Neuronal stem cell (in vitro differentiated cells): ENCODE measurements around the gene CTXND1.

Source experiments
- DNase-seq: peaks from one replicate; pipeline ENCODE4 v3.0.0-alpha.2; 2013; ENCODE audit warnings: low spot score
- H2AFZ ChIP-seq: one replicate; pipeline ENCODE4 v1.6.1; 2013; ENCODE audit warnings: mild to moderate bottlenecking, low read length, inconsistent platforms
- H2AK5ac ChIP-seq: 2 replicates; pipeline ENCODE4 v1.6.1; 2013; ENCODE audit warnings: low read depth, mild to moderate bottlenecking, inconsistent platforms, low read length, moderate library complexity, mixed read lengths
- H2BK120ac ChIP-seq: 2 replicates; pipeline ENCODE4 v1.6.1; 2013; ENCODE audit warnings: low read depth, mild to moderate bottlenecking, inconsistent platforms, low read length, moderate library complexity, mixed read lengths
- H2BK12ac ChIP-seq: one replicate; pipeline ENCODE4 v1.6.1; 2013; ENCODE audit warnings: low read length, inconsistent platforms
- H2BK15ac ChIP-seq: 2 replicates; pipeline ENCODE4 v1.6.1; 2013; ENCODE audit warnings: mild to moderate bottlenecking, low read length, inconsistent platforms, mixed read lengths
- H2BK5ac ChIP-seq: one replicate; pipeline ENCODE4 v1.6.1; 2013; ENCODE audit warnings: inconsistent platforms, mild to moderate bottlenecking, low read length, moderate library complexity
- H3K14ac ChIP-seq: one replicate; pipeline ENCODE4 v1.6.1; 2013; ENCODE audit warnings: low read length, inconsistent platforms
- H3K18ac ChIP-seq: 2 replicates; pipeline ENCODE4 v1.6.1; 2013; ENCODE audit warnings: low read length, inconsistent platforms
- H3K23ac ChIP-seq: 2 replicates; pipeline ENCODE4 v1.6.1; 2013; ENCODE audit warnings: low read depth, mild to moderate bottlenecking, mixed read lengths, low read length, inconsistent platforms; ENCODE audit not compliant: poor library complexity
- H3K27ac ChIP-seq: replicated peaks from 3 replicates; pipeline ENCODE4 v1.5.1; 2013; ENCODE audit warnings: low read length, inconsistent platforms
- H3K27me3 ChIP-seq, 3 experiments: 2 replicates each; pipeline ENCODE4 v1.6.1; 2013; ENCODE audit warnings: low read length in 3 of 3, mild to moderate bottlenecking in 2 of 3, inconsistent platforms in 1 of 3, low read depth in 1 of 3, mixed read lengths in 1 of 3, moderate library complexity in 1 of 3; ENCODE audit not compliant: control insufficient read depth in 3 of 3, insufficient read depth in 3 of 3
- H3K36me3 ChIP-seq, 2 donors: replicated peaks in 1 of 2; 2 replicates each; pipeline ENCODE4 v1.6.1; 2013; ENCODE audit warnings: low read length in 2 of 2; ENCODE audit not compliant: control insufficient read depth in 2 of 2, insufficient read depth in 2 of 2
- H3K4ac ChIP-seq: 2 replicates; pipeline ENCODE4 v1.6.1; 2013; ENCODE audit warnings: inconsistent platforms, mild to moderate bottlenecking, low read length, moderate library complexity
- H3K4me1 ChIP-seq, 2 donors: 1 replicate in 1 of 2; 2 replicates in 1 of 2; pipeline ENCODE4 v1.6.1; 2013; ENCODE audit warnings: low read length in 2 of 2, low read depth in 1 of 2; ENCODE audit not compliant: control insufficient read depth in 2 of 2, insufficient read depth in 1 of 2
- H3K4me2 ChIP-seq: one replicate; pipeline ENCODE4 v1.6.1; 2013; ENCODE audit warnings: mild to moderate bottlenecking, low read length, inconsistent platforms; ENCODE audit not compliant: insufficient read depth, poor library complexity, severe bottlenecking
- H3K4me3 ChIP-seq, 2 donors: 2 replicates each; pipeline ENCODE4 v1.5.1; 2013; ENCODE audit warnings: low read length in 2 of 2, mild to moderate bottlenecking in 2 of 2, inconsistent platforms in 1 of 2, moderate library complexity in 1 of 2
- H3K79me1 ChIP-seq: one replicate; pipeline ENCODE4 v1.6.1; 2013; ENCODE audit warnings: low read depth, mild to moderate bottlenecking, inconsistent platforms, low read length, moderate library complexity
- H3K9ac ChIP-seq: one replicate; pipeline ENCODE4 v1.6.1; 2013; ENCODE audit warnings: mild to moderate bottlenecking, low read depth, low read length, inconsistent platforms; ENCODE audit not compliant: poor library complexity
- H3K9me3 ChIP-seq, 2 donors: replicated peaks in 1 of 2; 2 replicates each; pipeline versions ENCODE3 to v1.6.1; 2013; ENCODE audit warnings: low read length in 2 of 2, mild to moderate bottlenecking in 2 of 2, inconsistent platforms in 1 of 2, low read depth in 1 of 2, mixed read lengths in 1 of 2, moderate library complexity in 1 of 2; ENCODE audit not compliant: control insufficient read depth in 2 of 2, insufficient read depth in 1 of 2
- H4K8ac ChIP-seq: one replicate; pipeline ENCODE4 v1.6.1; 2013; ENCODE audit warnings: low read depth, mild to moderate bottlenecking, inconsistent platforms, low read length, moderate library complexity
- H4K91ac ChIP-seq: one replicate; pipeline ENCODE4 v1.6.1; 2013; ENCODE audit warnings: low read length, low read depth, mild to moderate bottlenecking, inconsistent platforms; ENCODE audit not compliant: poor library complexity
- WGBS, 2 donors: extraction: QIAGEN DNeasy Blood & Tissue Kit; methylation state at CpG; one replicate each; pipeline ENCODE4 v1.1.7; 2013; ENCODE audit warnings: missing lambda C conversion rate in 2 of 2, mixed read lengths in 1 of 2; ENCODE audit not compliant: insufficient read length in 2 of 2, insufficient replicate concordance in 1 of 2; ENCODE audit errors: extremely low coverage in 2 of 2; 5-methylcytosine and 5-hydroxymethylcytosine counted together

Gene CTXND1

DNA sequence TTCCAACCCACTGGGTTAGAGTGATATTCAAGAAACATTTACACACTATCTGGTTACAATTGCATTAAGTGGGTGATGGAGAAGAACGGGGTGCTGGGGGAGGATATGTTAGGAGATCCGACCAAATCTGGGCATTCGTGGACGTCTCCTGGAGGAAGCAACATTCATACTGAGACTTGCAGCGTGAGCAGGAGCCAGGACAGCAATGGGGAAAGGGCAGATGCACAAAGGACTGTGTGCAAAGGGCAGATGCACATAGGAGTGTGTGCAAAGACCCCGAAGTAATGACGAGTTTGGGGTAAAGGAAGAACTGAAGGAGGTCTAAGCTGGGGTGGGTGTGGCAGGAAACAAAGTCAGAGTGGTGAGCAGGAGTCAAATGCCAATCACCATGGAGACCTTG is 16.1 kb upstream of the CTXND1 start:
- no peak overlapping the region for H4K8ac ChIP-seq
- H3K36me3 ChIP-seq = no peaks in the 10 kb centered on the region
- no peak overlapping the region for H3K23ac ChIP-seq
- no peak overlapping the region for H3K9ac ChIP-seq
- no peak overlapping the region for H2BK120ac ChIP-seq
- no peak overlapping the region for H3K27ac ChIP-seq
- H3K14ac ChIP-seq = no peak overlapping the region
- H3K4me3 ChIP-seq = no peak overlapping the region
- no peak for DNase-seq
- H3K18ac ChIP-seq = no peak overlapping the region
- WGBS, 2 donors = no CpG with 5 or more reads among the region's 7 CpGs
- H2AFZ ChIP-seq = no peak overlapping the region
- H2BK12ac ChIP-seq = no peak overlapping the region
- no peak overlapping the region for H2BK15ac ChIP-seq
- peaks cover 0 to 9% (median 0%) of the 10 kb centered on the region in 3 experiments for H3K27me3 ChIP-seq
- H3K9me3 ChIP-seq = no peaks in the 10 kb centered on the region
- no peak overlapping the region for H3K4ac ChIP-seq
- no peak overlapping the region for H4K91ac ChIP-seq
- no peak overlapping the region for H2BK5ac ChIP-seq
- no peaks in the 10 kb centered on the region for H3K4me1 ChIP-seq
- H2AK5ac ChIP-seq = no peak overlapping the region
- H3K79me1 ChIP-seq = no peaks in the 10 kb centered on the region
- H3K4me2 ChIP-seq = no peak overlapping the region

DNA sequence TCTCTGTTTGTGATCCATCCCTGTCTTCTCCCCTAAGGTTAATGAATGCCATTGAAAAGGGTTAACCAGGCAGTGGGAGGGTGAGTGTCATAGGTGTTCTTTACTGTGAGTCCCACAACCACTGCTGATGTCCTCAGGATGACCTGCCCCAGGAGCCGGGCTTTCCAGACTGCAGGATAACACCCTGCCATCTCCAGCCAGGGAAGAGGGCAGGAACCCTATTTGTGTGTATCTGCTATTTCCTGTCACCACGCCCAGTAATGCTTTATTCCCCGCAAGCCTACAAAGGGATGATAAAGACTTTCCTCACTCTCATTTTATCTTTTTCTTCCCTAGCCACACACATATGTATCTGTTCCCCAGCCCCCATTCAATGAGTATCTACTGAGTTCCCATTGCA is 15.6 kb upstream of the CTXND1 start:
- Histone ChIP-seq H2AK5ac (no peak overlapping the region), H3K18ac (no peak overlapping the region), H3K27me3 (peaks cover 0 to 6% (median 0%) of the 10 kb centered on the region in 3 experiments), H2BK120ac (no peak overlapping the region), H2BK5ac (no peak overlapping the region), H3K4me1 (no peaks in the 10 kb centered on the region), H2AFZ (no peak overlapping the region), H3K4me2 (no peak overlapping the region), H2BK12ac (no peak overlapping the region), H4K91ac (no peak overlapping the region), H3K4ac (no peak overlapping the region), H4K8ac (no peak overlapping the region), H3K9me3 (no peaks in the 10 kb centered on the region), H3K14ac (no peak overlapping the region), H3K9ac (no peak overlapping the region), H2BK15ac (no peak overlapping the region), H3K23ac (no peak overlapping the region), H3K27ac (no peak overlapping the region), H3K4me3 (no peak overlapping the region), H3K79me1 (no peaks in the 10 kb centered on the region), H3K36me3 (no peaks in the 10 kb centered on the region)
- no CpG with 5 or more reads among the region's 3 CpGs for WGBS, 2 donors
- no peak for DNase-seq

DNA sequence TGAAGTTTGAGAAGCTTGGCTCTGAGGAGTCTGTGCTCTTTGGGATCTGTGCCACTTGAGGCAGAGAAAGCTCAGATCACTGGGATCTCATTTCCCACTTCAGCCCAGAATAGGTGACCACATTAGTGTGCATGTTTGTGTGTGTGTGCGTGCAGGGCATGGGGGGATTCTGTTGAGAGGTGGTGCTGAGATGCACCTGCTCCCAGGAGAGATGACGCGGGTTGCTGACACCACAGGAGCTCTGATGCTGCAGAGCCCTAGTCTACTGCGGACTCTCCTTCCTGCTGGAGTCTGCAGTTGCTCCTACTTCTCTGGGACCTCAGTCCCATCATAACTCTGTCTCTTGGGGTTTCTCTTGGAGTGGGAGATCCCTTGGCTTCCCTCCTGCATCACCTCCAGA is 14.7 kb upstream of the CTXND1 start:
- H3K27me3 ChIP-seq = peaks cover 0 to 6% (median 0%) of the 10 kb centered on the region in 3 experiments

DNA sequence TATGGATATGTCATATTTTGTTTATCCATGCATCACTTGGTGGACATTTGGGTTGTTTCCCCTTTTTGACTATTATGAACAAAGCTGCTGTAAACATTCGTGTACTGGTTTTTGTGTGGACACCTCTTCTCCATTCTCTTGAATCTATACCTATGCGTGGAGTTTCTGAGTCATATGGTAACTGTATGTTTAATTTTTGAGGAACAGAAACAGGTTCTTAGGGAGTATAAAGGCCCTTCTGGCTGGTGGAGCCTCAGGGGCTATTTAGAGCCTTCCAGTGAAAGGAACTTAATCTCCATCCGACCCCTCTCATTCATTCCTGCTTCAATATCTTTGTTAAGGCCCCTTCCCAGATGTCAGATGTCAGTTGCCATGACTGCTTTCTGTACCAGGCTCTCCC is 14.1 kb upstream of the CTXND1 start:
- no peak overlapping the region for H2BK5ac ChIP-seq
- no peak overlapping the region for H3K14ac ChIP-seq
- WGBS, 2 donors = no CpG with 5 or more reads among the region's 3 CpGs
- H3K27me3 ChIP-seq = peaks cover 0 to 6% (median 0%) of the 10 kb centered on the region in 3 experiments
- H2BK15ac ChIP-seq = no peak overlapping the region
- no peaks in the 10 kb centered on the region for H3K79me1 ChIP-seq
- no peak overlapping the region for H2AFZ ChIP-seq
- H2BK120ac ChIP-seq = no peak overlapping the region
- H2BK12ac ChIP-seq = no peak overlapping the region
- H3K18ac ChIP-seq = no peak overlapping the region
- no peaks in the 10 kb centered on the region for H3K36me3 ChIP-seq
- H3K4me1 ChIP-seq = no peaks in the 10 kb centered on the region
- no peaks in the 10 kb centered on the region for H3K9me3 ChIP-seq
- H3K27ac ChIP-seq = no peak overlapping the region
- no peak overlapping the region for H3K23ac ChIP-seq
- H4K8ac ChIP-seq = no peak overlapping the region
- no peak overlapping the region for H2AK5ac ChIP-seq
- no peak for DNase-seq
- H3K4ac ChIP-seq = no peak overlapping the region
- no peak overlapping the region for H3K4me3 ChIP-seq
- no peak overlapping the region for H3K4me2 ChIP-seq
- no peak overlapping the region for H4K91ac ChIP-seq
- H3K9ac ChIP-seq = no peak overlapping the region

More for the DNA sequence above, 14.7 kb upstream of the CTXND1 start:
- no peak overlapping the region for H2AK5ac ChIP-seq
- no CpG with 5 or more reads among the region's 4 CpGs for WGBS, 2 donors
- H3K4me3 ChIP-seq = no peak overlapping the region
- H3K18ac ChIP-seq = no peak overlapping the region
- no peak overlapping the region for H2BK120ac ChIP-seq
- H3K4me2 ChIP-seq = no peak overlapping the region
- no peak overlapping the region for H2AFZ ChIP-seq
- no peak overlapping the region for H2BK5ac ChIP-seq
- no peak overlapping the region for H2BK12ac ChIP-seq
- H4K8ac ChIP-seq = no peak overlapping the region
- no peak overlapping the region for H3K9ac ChIP-seq
- no peaks in the 10 kb centered on the region for H3K79me1 ChIP-seq
- H4K91ac ChIP-seq = no peak overlapping the region
- H3K4me1 ChIP-seq = no peaks in the 10 kb centered on the region
- no peak overlapping the region for H3K4ac ChIP-seq
- no peak overlapping the region for H3K27ac ChIP-seq
- no peak overlapping the region for H2BK15ac ChIP-seq
- H3K36me3 ChIP-seq = no peaks in the 10 kb centered on the region
- no peak for DNase-seq
- no peaks in the 10 kb centered on the region for H3K9me3 ChIP-seq
- no peak overlapping the region for H3K23ac ChIP-seq
- H3K14ac ChIP-seq = no peak overlapping the region
